Activated CD8-positive, alpha-beta memory T cell treated with anti-CD3 and anti-CD28 coated beads, Interleukin-2, amount 50 U/mL, for 4 hours (primary cell): ENCODE measurements around the gene DTNBP1.
"Not testable (repeated sequence)": the region's sequence is repeated elsewhere in the genome, so short reads cannot be mapped to it uniquely, and the experiment has no call there.

Experiments
- DNase-seq: peaks from one replicate; pipeline ENCODE4 v3.0.0-alpha.2; 2020

The DTNBP1 gene

GRCh38 chr6:15665237-15665636 lies 2.4 kb upstream of the DTNBP1 start:
- DNase-seq: no peak

GRCh38 chr6:15663130-15663871 lies 473 bp upstream of the DTNBP1 start:
- DNase-seq: no peak

- DNase-seq: no peak
Measured at GRCh38 chr6:15661853-15662325, 939 bp downstream of the DTNBP1 start.

GRCh38 chr6:15659181-15659580 lies 3.6 kb downstream of the DTNBP1 start:
- no peak for DNase-seq

GRCh38 chr6:15658181-15658744 lies 4.6 kb downstream of the DTNBP1 start:
- no peak for DNase-seq

GRCh38 chr6:15657290-15657689 lies 5.5 kb downstream of the DTNBP1 start:
- no peak for DNase-seq

GRCh38 chr6:15656145-15656544 lies 6.7 kb downstream of the DTNBP1 start:
- DNase-seq: no peak

GRCh38 chr6:15654250-15654649 lies 8.6 kb downstream of the DTNBP1 start:
- DNase-seq: no peak

- DNase-seq: no peak
Measured at GRCh38 chr6:15653581-15653980, 9.2 kb downstream of the DTNBP1 start.

GRCh38 chr6:15650004-15650559 lies 12.7 kb downstream of the DTNBP1 start:
- not testable (repeated sequence) for DNase-seq

- no peak for DNase-seq
Measured at GRCh38 chr6:15644904-15645303, 17.9 kb downstream of the DTNBP1 start.

GRCh38 chr6:15643542-15643941 lies 19.3 kb downstream of the DTNBP1 start:
- DNase-seq: no peak

GRCh38 chr6:15642276-15642675 lies 20.6 kb downstream of the DTNBP1 start:
- no peak for DNase-seq

GRCh38 chr6:15638373-15638772 lies 24.5 kb downstream of the DTNBP1 start:
- no peak for DNase-seq

- DNase-seq: no peak
Measured at GRCh38 chr6:15631432-15631831, 31.4 kb downstream of the DTNBP1 start.

- DNase-seq: no peak
Measured at GRCh38 chr6:15630202-15630601, 32.6 kb downstream of the DTNBP1 start.

GRCh38 chr6:15629487-15629886 lies 33.3 kb downstream of the DTNBP1 start:
- no peak for DNase-seq

- DNase-seq: peak; percentile 59
Measured at GRCh38 chr6:15628499-15629131, 34.2 kb downstream of the DTNBP1 start.

- no peak for DNase-seq
Measured at GRCh38 chr6:15627821-15628220, 35.0 kb downstream of the DTNBP1 start.

- DNase-seq: no peak
Measured at GRCh38 chr6:15626878-15627674, 35.8 kb downstream of the DTNBP1 start.

GRCh38 chr6:15626160-15626559 lies 36.7 kb downstream of the DTNBP1 start:
- no peak for DNase-seq

GRCh38 chr6:15623276-15624116 lies 39.3 kb downstream of the DTNBP1 start:
- DNase-seq: no peak
